ENCODE measurements around the gene RETREG1.
A peak's percentile ranks its signal among the peaks of the same experiment; 100 is the strongest.
"Not testable (repeated sequence)": the region's sequence is repeated elsewhere in the genome, so short reads cannot be mapped to it uniquely, and the experiment has no call there.

Gene RETREG1

GRCh38 chr5:16615741-16616535, 859 bp downstream of the RETREG1 start:
- peak; percentile 78 for DNase-seq

GRCh38 chr5:16612007-16612406, 4.8 kb downstream of the RETREG1 start:
- no peak for DNase-seq

GRCh38 chr5:16610896-16611295, 5.9 kb downstream of the RETREG1 start:
- DNase-seq = not testable (repeated sequence)

GRCh38 chr5:16609412-16609811, 7.4 kb downstream of the RETREG1 start:
- DNase-seq = no peak

GRCh38 chr5:16606628-16607027, 10.2 kb downstream of the RETREG1 start:
- no peak for DNase-seq

GRCh38 chr5:16603701-16604100, 13.1 kb downstream of the RETREG1 start:
- no peak for DNase-seq

GRCh38 chr5:16603295-16603694, 13.5 kb downstream of the RETREG1 start:
- no peak for DNase-seq

- no peak for DNase-seq
These were observed 14.6 kb downstream of the RETREG1 start for GRCh38 chr5:16602182-16602581.

- DNase-seq = no peak
These were observed 15.9 kb downstream of the RETREG1 start for GRCh38 chr5:16600946-16601345.

GRCh38 chr5:16600397-16600796, 16.4 kb downstream of the RETREG1 start:
- DNase-seq = peak; percentile 85

GRCh38 chr5:16597946-16598694, 18.7 kb downstream of the RETREG1 start:
- DNase-seq = no peak

GRCh38 chr5:16596581-16596940, 20.2 kb downstream of the RETREG1 start:
- DNase-seq = peak; percentile 93

- no peak for DNase-seq
These were observed 20.8 kb downstream of the RETREG1 start for GRCh38 chr5:16595881-16596580.

GRCh38 chr5:16593628-16594027, 23.2 kb downstream of the RETREG1 start:
- peak; percentile 61 for DNase-seq

- peak; percentile 97 for DNase-seq
These were observed 23.8 kb downstream of the RETREG1 start for GRCh38 chr5:16593013-16593412.

GRCh38 chr5:16592255-16592654, 24.5 kb downstream of the RETREG1 start:
- peak; percentile 77 for DNase-seq

GRCh38 chr5:16590685-16591084, 26.1 kb downstream of the RETREG1 start:
- no peak for DNase-seq

- no peak for DNase-seq
These were observed 27.1 kb downstream of the RETREG1 start for GRCh38 chr5:16589658-16590057.

GRCh38 chr5:16588434-16589214, 28.2 kb downstream of the RETREG1 start:
- peak; percentile 78 for DNase-seq

- DNase-seq = no peak
These were observed 30.2 kb downstream of the RETREG1 start for GRCh38 chr5:16586556-16586955.

- DNase-seq = peak; percentile 45
These were observed 31.6 kb downstream of the RETREG1 start for GRCh38 chr5:16585041-16585667.

- no peak for DNase-seq
These were observed 34.7 kb downstream of the RETREG1 start for GRCh38 chr5:16582081-16582480.
